ENCODE measurements around the gene SBDS.

Gene SBDS

GRCh38 chr7:66960192-66960591 lies 35.2 kb downstream of the SBDS start:
- H3K36me3 ChIP-seq (ENCODE audit: control insufficient read depth in 2 of 2, insufficient read depth in 1 of 2, low read length in 2 of 2): peaks cover 11 to 35% of the 10 kb centered on the region in 2 experiments
- no peak for TF ChIP-seq ZNF155 (tag by site-specific recombination; IDR thresholded peaks at IDR 0.05)
- no peak for TF ChIP-seq ZNF423 (tag by site-specific recombination; IDR thresholded peaks at IDR 0.05)
- TF ChIP-seq ZNF121 (tag by site-specific recombination; IDR thresholded peaks at IDR 0.05): no peak
- no peak for TF ChIP-seq ZNF248 (tag by site-specific recombination; IDR thresholded peaks at IDR 0.05)
- TF ChIP-seq HOXA7 (CRISPR knock-in tag; IDR thresholded peaks at IDR 0.05; ENCODE audit: borderline replicate concordance): no peak
- TF ChIP-seq ZNF677 (tag by site-specific recombination; IDR thresholded peaks at IDR 0.05): no peak
- TF ChIP-seq PRDM2 (tag by site-specific recombination; IDR thresholded peaks at IDR 0.05; ENCODE audit: borderline replicate concordance): no peak
- no peak for TF ChIP-seq GLIS1 (tag by site-specific recombination; IDR thresholded peaks at IDR 0.05)
- no peak for TF ChIP-seq REPIN1 (tag by site-specific recombination; IDR thresholded peaks at IDR 0.05; ENCODE audit: low read depth)
- TF ChIP-seq ZSCAN30 (tag by site-specific recombination; IDR thresholded peaks at IDR 0.05): no peak
- TF ChIP-seq SP7 (tag by site-specific recombination; IDR thresholded peaks at IDR 0.05): no peak
- TF ChIP-seq ZNF747 (tag by site-specific recombination; IDR thresholded peaks at IDR 0.05): no peak
- no peak for TF ChIP-seq ZNF404 (tag by site-specific recombination; IDR thresholded peaks at IDR 0.05)
- no peak for TF ChIP-seq ZBTB1 (tag by site-specific recombination; IDR thresholded peaks at IDR 0.05)
- no peak for TF ChIP-seq ZNF366 (tag by site-specific recombination; conservative IDR thresholded peaks at IDR 0.05)
- TF ChIP-seq ZNF341 (tag by site-specific recombination; IDR thresholded peaks at IDR 0.05; ENCODE audit: low read depth): no peak
- TF ChIP-seq ZNF37A (tag by site-specific recombination; IDR thresholded peaks at IDR 0.05): no peak
- CTCF ChIA-PET: no interaction called here
- no peak overlapping the region for H3K27ac ChIP-seq (ENCODE audit: extremely low read depth, low read depth, low read length)
- H3K4me1 ChIP-seq (ENCODE audit: control insufficient read depth, insufficient read depth, low read length): no peaks in the 10 kb centered on the region
- POLR2A ChIA-PET: no interaction called here
- H3K9me3 ChIP-seq (ENCODE audit: control insufficient read depth, insufficient read depth, low read depth, low read length): no peaks in the 10 kb centered on the region
- H3K4me3 ChIP-seq (ENCODE audit: low read depth, low read length): no peak overlapping the region

- H3K27ac ChIP-seq (ENCODE audit: extremely low read depth, low read depth, low read length): no peak overlapping the region
- no peak overlapping the region for H3K4me3 ChIP-seq (ENCODE audit: low read depth, low read length)
- peaks cover 26 to 44% of the 10 kb centered on the region in 2 experiments for H3K36me3 ChIP-seq (ENCODE audit: control insufficient read depth in 2 of 2, insufficient read depth in 1 of 2, low read length in 2 of 2)
- CTCF ChIA-PET: no interaction called here
- TF ChIP-seq ZNF391 (tag by site-specific recombination; IDR thresholded peaks at IDR 0.05; ENCODE audit: borderline replicate concordance, low read depth) (no peak), KLF17 (tag by site-specific recombination; IDR thresholded peaks at IDR 0.05) (no peak), ZNF843 (tag by site-specific recombination; IDR thresholded peaks at IDR 0.05) (no peak), SCRT1 (tag by site-specific recombination; IDR thresholded peaks at IDR 0.05; ENCODE audit: borderline replicate concordance) (0 out of 2 replicates have a peak, but pooled peaks have one; percentile 43), ZNF585B (tag by site-specific recombination; IDR thresholded peaks at IDR 0.05) (no peak), SCRT2 (tag by site-specific recombination; IDR thresholded peaks at IDR 0.05) (peak; percentile 68)
- H3K9me3 ChIP-seq (ENCODE audit: control insufficient read depth, insufficient read depth, low read depth, low read length): no peaks in the 10 kb centered on the region
- POLR2A ChIA-PET: no interaction called here
- no peaks in the 10 kb centered on the region for H3K4me1 ChIP-seq (ENCODE audit: control insufficient read depth, insufficient read depth, low read length)
Observed at GRCh38 chr7:66958538-66959350, 36.6 kb downstream of the SBDS start.

Data from HEK293 (cell line).